Stimulated activated CD8-positive, alpha-beta memory T cell treated with anti-CD3 and anti-CD28 coated beads, Interleukin-12 subunit alpha, Interleukin-12 subunit beta, amount 100 ng/mL, for 4 hours (primary cell): ENCODE data around the gene FAM107A.

Experiments
- DNase-seq: peaks from one replicate; pipeline ENCODE4 v3.0.0-alpha.2; 2020; ENCODE audit warnings: low read depth

The FAM107A gene, protein sequence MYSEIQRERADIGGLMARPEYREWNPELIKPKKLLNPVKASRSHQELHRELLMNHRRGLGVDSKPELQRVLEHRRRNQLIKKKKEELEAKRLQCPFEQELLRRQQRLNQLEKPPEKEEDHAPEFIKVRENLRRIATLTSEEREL

DNA sequence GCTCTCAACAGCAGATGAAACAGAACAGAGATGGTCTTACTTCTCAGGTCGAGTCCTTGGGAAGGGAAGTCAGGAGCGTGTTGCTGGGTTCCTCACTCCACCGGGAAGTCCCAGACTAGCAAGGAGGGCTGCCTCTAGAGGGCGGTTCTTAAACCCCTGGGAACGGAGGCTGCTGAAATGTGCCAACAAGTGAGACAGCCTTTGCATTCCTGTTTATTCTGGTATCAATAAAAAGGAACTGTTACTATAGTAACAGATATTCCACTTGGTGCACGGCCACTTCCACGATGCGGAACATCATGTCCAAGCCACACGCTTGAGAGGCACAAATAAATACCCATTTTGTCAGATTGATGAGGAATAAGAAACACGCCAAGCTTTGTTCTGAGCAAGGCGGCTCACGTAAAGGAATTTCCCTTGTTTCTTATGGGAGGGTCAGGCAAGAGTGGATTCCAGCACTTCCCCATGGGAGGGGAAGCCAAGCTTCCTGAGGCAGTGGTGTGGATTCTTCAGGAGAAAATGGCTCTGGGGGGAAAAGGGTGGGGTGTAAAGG is at the start of gene FAM107A:
Gene FAM107A (minus strand): TSS at position 123 of the 553 bp plus-strand sequence. CDS start 7,531 bp downstream, outside the sequence.
- DNase-seq = no peak

DNA sequence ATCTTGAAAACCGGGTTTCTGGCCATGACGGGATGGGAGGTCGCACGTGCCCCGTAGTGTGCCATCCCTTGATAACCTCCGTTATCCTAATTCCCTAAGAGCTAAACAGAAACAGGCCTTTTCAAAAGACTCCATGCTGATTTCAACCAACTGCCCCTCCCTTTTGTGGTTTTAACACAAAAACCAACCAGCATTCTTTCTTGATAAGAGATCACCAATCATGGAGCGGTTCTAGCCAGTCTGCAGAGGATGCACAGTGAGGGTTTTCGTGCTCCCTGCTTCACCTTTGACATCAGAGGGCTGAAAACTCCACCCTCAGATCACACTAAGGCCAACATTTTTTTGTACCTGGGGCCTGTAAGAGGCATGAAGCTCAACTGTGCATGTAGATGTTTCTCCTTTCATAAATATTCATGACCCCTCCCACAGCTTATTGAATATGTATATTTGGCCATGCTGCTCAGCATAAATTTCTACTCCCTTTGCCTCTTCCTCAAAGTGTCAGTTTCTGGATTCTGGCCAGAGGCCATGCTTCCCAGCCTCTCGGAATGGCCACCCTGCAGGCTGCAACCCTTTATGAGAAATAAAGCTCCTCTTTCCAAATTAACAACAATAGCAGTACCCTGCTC is 48.1 kb upstream of the FAM107A start:
- no peak for DNase-seq

DNA sequence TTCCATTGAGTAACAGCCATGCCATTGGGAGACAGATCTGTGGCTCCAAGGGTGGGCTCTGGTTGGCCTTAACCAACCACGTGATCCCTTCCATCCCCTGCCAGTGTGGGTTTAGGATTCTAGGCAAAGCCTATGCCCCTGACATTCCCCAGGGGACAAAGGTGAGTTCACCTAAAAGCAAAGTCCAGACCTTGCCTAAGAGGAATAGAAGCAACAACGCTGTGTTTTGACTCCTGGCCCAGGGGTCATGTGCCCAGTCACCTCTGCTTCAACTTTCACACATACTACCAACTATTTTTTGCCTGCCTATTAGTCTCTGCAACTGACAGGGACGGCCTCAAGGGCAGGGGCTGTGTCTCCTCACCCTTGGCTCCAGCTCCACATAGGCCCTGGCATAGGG is 47.4 kb upstream of the FAM107A start:
- no peak for DNase-seq

DNA sequence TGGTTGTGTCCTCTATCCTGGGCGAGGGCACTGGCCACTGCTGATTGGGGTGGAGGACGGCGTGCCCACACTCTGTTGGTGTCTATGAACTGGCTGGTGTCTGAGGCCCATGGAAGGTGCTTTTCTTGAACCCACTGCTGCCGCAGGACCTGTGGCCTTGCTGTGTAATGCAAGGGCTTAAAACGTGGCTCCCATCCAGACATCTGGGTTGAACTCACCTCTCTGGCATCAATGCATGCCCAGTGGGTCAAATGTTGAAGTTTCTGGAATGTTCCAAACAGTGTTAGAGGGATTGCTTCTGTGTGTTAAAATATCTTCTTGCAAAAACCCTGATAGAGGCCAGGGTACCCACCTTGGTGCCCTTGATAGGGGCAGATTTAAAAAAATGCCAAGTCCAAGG is 46.8 kb upstream of the FAM107A start:
- no peak for DNase-seq

DNA sequence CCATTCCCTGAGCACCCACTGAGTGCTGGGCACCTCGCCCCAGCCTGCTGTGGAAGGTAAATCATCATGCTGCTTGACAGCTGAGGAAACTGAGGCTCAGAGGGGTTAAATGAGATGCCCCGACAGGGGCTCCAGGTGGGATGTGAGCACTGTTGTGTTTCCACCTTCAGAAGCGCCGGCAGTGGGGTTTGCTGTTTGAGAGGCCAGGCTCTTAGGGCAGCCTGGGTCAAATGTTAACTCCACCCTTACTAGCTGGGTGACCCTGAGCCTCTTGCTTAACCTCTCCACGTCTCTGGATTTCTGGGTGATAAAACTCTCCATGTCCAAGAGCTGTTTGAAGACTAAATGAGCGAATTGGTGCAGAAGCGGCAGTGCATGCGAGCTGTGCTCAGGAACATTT is 46.3 kb upstream of the FAM107A start:
- DNase-seq = no peak

DNA sequence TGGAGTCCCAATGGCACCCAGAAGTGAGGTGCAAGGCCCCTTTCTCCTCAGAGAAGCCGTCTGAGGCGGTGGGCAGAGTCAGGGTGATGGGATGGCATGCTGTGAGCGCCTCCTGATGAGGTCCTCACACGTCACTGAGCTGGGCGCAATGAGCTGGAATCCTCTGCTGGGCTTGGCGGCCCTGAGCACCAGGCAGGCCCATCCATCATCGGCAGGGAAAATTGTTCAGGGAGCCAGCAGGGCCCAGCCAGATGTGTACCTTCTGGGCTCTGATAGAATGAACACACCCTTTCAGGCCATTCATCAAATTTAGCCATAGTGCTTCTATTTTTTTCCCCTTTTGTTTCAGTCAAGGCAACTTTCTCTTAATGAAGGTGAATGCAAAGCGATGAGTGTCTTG is 45.7 kb upstream of the FAM107A start:
- no peak for DNase-seq

DNA sequence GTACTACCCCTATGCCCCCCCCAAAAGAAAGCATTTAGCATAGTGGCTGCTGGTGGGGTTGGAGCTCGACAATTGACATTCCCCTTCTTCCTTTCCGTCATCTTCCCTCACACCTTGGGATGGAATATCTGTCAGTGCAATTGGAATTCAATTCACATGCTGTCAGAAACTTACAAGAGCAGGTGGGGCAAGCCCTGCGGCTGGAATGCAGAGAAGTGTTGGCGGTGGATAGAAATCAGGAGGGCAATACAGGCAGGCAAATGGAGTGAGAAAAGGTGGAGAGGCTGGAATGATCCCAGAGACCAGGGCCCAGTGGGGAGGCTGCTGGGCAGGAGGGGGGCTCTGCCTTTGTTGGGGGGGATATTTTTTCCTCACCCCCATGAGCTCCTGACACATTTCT is 45.2 kb upstream of the FAM107A start:
- no peak for DNase-seq

DNA sequence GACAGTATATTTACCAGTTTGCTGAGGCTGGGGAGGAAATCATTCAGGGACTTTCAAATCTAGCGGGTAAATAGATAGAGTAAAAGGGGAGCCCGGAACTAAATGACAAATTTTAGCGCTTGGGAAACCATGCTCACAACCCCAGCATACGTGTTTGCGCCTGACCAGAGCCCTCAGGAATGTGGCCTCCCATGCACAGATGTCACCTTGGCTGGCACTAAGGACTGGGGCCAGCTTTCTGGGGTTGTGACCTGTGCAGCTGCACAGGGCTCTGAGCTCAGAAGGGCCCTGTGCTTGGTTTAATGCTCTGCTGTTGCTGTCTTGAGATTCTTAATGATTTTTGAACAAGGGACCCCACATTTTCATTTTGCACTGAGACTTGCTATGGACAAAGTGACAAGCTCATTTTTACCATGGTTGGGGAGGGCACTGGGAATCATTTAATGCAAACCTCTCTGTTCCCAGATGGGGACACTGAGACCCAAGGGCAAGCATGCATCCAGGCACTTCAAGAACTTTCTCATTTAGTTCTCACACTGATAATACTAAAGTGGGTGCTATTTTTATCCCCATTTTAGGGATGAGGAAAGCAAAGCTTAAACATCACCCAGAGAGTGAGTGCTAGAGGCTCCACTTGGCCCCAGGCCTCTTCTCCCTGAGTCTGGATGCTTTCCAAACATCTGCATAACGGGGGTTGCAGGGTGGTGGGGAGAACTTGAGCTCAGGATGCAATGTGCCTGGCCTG is 44.1 kb upstream of the FAM107A start:
- DNase-seq = no peak

DNA sequence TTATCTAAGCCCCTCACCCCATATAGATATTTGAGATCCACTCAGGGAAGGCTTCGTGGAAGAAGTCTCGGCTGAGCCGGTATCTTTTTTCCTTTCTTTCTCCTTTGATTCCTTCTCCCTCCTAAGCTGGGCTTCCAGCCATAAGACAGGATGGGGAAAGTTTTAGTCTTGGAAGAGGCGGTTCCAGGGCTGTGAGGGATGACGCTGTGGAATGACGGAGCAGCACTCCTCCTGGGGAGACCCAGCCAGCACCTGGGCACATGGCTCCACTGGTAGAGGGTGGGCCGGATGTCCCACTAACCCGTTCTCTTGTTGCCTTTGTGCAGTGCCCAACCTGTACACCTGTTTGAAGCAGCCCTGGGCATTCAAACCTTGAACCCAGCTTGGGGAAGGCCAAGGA is 43.2 kb upstream of the FAM107A start:
- DNase-seq = no peak

DNA sequence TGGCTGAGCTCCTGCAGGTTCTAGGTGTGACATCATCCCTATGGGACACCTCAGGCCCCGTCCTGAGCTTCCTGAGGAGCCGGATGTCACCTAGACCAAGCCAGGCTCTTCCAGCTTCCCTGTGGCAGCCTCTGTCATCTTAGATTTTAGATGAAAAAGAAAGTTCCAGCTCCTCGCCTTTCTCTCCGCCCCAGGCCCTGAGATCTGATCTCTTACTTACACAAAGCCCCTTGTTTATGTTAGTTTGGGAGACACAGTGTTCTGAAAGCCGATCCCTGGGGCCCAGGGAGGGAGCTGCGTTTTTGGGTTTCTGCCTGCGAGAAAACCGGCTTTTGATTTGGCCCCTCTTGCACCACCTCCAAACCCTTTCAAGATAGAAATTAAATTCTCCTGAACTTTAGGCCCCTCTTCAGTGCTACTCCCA is 40.2 kb upstream of the FAM107A start:
- no peak for DNase-seq

DNA sequence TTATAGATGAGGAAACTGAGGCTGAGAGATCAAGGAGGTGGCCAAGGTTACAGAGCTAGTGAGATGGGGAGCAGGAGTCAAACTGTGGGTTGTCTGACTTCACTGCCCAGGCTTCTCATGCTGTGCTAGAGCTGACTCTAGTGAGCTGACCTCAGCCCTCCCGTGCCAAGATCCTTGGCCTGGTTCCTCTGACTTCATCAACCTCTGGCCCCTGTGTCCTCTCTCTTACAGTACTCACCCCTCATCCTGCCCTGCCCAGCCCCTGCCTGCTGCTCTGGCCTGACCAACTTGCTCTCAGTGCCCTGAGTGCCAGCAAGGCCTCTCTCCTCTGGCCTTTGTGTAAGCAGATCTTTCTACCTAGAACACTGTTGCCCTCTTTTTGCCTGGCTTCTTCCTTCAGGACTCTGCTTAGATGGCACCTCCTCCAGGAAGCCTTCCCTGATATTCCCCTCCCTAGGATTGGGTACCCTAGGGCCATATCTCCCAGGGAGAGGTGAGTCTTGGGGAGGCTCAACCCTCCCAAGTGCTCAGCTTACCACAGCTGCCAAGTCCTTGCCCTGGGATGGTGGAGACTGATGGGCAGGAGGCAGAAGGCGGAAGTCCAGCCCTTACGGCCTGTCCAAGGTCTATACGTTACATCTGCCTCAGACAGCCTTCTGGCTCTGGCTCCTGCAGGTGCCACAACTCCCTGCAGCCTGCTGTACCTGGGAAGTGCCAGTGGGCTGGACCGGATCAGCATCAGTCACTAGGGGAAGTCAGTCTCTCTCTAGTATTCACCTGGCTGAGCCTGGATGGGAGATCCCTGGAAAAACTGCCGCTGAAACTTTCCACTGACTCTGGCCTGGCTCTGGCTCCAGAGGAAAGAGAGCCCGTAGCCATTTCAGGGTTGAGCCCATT is 36.3 kb upstream of the FAM107A start:
- DNase-seq = no peak

DNA sequence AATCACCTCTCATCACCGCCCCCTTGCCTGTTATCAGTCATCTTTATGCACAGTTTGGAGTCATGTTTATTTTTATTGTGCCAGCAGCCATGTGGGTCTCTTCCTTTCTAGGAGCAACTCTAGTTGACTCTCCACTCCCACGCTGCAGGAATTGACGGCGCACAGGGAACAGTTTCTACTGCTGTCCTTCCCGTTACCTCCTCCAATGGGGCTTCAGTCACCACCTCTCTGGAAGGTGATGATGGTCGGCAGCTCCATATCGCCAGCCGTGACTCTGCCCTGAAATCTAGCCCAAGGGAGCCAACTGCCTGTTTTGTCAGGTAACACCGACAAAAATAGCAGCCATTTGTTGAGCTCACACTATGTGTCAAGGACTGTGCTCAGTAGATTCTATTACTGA is 35.6 kb upstream of the FAM107A start:
- DNase-seq = no peak

DNA sequence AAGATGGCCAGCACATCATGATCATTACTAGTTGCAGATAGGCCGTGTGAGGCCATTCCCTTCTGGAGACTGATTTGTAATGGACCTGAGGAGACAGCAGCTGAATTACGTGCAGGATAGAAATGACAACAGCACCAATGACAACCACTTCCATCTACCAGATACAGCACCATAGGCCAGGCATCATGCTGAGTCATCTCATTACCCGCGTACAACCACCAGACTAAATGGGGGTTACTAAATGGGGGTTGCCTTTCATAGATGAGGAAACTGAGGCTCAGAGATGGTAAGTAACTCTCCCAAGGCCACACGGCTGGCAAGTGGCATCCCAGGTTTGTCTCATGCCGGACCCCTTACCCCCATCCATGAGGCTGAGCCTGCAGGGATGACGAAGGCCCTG is 32.8 kb upstream of the FAM107A start:
- DNase-seq = no peak

DNA sequence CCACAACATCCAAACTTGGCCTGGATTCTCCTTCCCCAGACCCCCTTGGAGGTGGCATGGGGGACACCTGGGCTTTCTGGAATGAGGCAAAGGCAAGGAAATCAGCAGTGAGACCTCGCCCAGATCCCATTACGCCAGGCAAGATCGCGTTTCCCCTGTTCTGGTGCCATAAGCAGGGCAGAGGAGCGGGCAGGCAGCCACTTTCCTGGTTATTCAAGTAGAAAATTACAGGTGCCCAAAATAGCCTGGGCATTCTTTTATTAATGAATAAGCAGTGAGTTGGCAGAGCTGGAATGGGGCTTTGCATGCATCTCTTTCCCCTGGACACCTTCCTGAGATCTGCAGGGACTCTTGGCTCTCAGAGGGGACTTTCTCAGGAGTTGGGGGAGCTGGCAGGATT is 31.5 kb upstream of the FAM107A start:
- no peak for DNase-seq

DNA sequence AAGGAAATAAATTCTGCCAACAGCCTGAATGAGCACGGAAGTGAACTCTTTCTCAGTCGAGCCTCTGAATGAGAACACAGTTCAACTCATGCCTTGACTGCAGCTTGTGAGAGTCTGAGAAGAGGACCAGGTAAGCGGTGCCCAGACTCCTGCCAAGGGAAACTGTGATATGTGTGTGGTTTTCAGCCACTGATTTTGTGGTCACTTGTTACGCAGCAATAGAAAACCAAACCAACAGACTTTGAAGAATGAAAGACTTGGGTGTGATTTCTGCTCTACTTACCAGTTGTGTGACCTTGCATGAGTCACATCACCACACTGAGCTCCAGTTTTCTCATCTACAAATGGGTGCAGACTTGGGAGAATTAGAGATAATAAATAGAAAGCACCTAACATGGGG is 30.6 kb upstream of the FAM107A start:
- no peak for DNase-seq

DNA sequence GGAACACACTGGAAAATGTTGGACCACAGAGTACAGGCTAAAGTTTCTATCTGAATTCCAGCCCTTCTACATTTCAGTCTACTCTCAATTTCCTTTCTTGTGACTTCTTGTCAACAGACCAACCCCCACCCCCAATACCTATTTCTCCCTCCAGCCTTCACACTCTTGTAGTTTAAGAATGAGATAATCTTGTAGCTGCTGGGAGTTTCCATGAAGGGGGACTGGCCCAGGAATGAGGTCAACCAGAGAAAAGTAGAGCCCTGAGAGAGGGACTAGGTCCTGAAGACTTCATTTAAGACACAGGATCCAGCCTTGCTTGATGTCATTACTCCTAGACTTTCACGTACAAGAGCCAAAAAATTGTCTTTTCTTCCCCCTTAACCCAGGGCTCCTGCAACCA is 29.5 kb upstream of the FAM107A start:
- no peak for DNase-seq

DNA sequence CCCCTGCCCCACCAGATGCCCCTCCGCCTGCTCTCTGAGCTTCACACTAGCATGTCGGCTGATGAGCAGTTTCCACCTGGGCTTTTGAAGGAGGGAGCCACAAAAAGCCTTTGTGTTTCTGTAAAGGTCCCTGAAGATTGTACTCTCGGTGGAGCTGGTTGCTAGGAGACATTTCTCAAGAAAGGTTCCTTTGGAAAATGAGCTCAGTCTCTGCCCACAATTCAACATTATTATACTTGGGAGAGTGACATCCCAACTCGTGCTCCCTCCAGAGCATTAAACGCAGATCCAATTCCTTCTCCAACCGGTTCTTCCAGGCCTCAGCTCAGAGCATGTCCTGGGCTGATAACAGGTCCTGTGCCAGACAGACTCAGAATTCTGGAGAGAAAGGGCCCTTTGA is 26.8 kb upstream of the FAM107A start:
- no peak for DNase-seq

DNA sequence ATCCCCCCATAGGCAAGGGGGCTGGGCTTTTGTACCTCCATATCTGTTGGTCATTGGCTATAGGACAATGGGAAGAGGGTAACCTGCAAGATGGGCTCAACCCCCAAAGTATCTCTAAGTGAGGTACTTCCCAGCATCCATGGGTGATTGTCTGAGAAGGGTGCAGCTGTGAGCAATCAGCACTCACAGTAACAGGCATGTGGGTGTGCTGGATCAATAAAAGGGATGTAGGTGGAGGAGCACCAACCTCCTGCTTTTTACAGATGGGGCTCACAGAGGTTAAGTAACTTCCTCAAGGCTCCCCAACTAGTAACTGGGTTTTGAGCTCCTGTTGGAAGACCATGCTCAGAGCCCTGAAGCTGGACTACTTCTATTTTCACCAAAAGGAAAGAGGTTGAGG is 26.4 kb upstream of the FAM107A start:
- DNase-seq = no peak

DNA sequence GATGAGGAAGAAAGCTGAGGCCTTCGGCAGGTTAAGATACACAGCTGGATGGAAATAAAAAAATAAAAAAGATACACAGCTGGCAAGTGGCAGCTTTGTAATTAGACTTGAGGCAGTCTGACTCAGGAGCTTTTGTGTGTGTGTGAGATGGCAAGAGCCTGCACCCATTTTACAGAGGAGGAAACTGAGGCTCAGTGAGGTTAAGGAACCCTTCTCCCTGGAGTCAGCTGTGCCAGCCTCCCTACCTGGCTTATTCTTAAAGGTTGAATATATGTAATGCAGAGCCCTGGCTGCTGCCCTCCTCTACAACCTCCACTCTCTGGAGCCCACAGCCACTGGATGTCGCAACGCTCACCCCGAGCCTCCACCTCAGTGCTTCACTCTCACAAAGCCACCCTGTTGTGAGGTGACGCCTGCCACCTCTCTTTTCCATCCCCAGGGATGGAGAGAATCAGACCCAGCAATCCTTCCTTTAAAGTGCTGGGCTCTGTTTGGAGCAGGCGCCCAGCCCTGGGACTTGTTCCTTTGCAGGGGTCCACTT is 20.6 kb upstream of the FAM107A start:
- DNase-seq = no peak

DNA sequence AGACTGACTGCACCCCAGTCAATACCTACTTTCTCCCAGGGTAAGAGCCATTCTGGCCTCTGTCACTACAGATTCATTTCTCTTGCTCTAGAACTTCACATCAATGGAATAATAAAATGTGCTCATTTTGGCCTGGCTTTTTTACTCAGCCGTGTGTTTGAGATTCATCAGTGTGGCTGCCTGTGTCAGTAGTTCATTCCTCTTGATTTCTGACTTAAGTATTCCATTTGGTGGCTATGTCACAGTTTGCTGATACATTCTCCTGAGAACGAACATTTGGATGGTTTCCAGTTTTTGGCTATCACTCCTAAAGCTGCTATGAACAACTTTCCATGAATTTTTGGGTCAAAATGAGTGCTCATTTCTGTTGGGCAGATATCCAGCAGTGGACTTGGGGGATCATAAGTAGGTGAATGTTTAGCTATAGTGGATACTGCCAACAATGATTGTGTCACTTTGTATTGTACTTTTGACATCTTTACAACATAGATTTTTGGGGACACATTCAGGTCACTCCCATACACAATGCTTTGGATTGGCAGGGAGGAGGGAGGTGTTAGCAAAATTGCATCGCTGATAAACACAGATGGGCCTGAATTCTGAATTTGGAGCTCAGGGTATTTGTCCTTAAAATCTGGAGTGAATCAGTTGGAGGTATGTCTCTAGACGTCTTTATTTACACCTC is 19.8 kb upstream of the FAM107A start:
- DNase-seq = no peak

DNA sequence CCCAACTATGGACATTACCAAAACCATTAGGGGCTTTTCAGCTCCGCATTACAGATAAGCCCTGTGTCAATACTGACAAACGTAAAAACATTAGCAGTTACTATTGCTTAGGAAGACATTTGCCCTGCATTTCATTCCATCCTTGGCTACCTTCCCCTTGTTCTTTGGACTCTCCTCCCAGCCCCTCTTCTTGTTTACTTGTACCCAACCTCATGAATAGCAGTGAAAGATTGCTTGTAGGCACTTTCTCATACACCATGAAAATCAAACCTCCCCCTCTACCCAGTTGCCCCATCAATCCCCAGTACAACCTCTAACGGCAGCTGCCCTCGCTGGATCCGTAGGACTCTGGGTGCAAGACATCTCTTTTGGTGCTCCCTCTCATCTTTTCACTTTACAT is 16.9 kb upstream of the FAM107A start:
- no peak for DNase-seq
